GM13977 (cell line): ENCODE data around the gene PLIN5.

ENCODE experiments used
- DNase-seq: peaks from one replicate; pipeline ENCODE4 v3.0.0; 2012; ENCODE audit warnings: low spot score
- CTCF ChIP-seq: IDR thresholded peaks from 2 replicates; pipeline ENCODE4 v1.5.1; 2012; ENCODE audit warnings: mild to moderate bottlenecking, control low read depth; ENCODE audit not compliant: insufficient read depth; ENCODE audit errors: extremely low read depth, missing control alignments
- in situ Hi-C: fragments of 300-500 bp; cut with MboI; formaldehyde crosslinking; loops from one replicate; pipeline ENCODE4 v1.12.0; 2022; ENCODE audit warnings: low sequenced_read_pairs, low pct_unique_long_range_greater_than_20kb, mixed read lengths, inconsistent platforms; ENCODE audit not compliant: unreplicated experiment

PLIN5 gene

GRCh38 chr19:4556597-4557127 lies 21.6 kb upstream of the PLIN5 start:
- in situ Hi-C loops, result no loop called here
- DNase-seq, result peak; percentile 70
- no peak for TF ChIP-seq CTCF

- in situ Hi-C loops, result no loop called here
- no peak for DNase-seq
- TF ChIP-seq CTCF, result no peak
Measured at GRCh38 chr19:4555657-4556561, 20.9 kb upstream of the PLIN5 start.

GRCh38 chr19:4554717-4555116 lies 19.7 kb upstream of the PLIN5 start:
- in situ Hi-C loops, result no loop called here
- TF ChIP-seq CTCF, result no peak
- no peak for DNase-seq

GRCh38 chr19:4553775-4554174 lies 18.8 kb upstream of the PLIN5 start:
- in situ Hi-C loops, result no loop called here
- TF ChIP-seq CTCF, result no peak

GRCh38 chr19:4553092-4553695 lies 18.2 kb upstream of the PLIN5 start:
- no peak for DNase-seq
- in situ Hi-C loops, result no loop called here
- TF ChIP-seq CTCF, result no peak

More at GRCh38 chr19:4553775-4554174, 18.8 kb upstream of the PLIN5 start:
- no peak for DNase-seq

- TF ChIP-seq CTCF, result no peak
- in situ Hi-C loops, result no loop called here
- no peak for DNase-seq
Measured at GRCh38 chr19:4552525-4552819, 17.4 kb upstream of the PLIN5 start.
